ENCODE data around the gene VEGFB. TPM values are rescaled to one million over a fixed set of nuclear protein-coding genes. Genes with fewer than 3 reads are reported as not detected.

Gene VEGFB
- total and polyA plus RNA-seq, 2 donors (not counting 3 experiments of a cell fraction or from before 2014, with no cell fraction given) = 19.3 to 98.1 TPM

DNA sequence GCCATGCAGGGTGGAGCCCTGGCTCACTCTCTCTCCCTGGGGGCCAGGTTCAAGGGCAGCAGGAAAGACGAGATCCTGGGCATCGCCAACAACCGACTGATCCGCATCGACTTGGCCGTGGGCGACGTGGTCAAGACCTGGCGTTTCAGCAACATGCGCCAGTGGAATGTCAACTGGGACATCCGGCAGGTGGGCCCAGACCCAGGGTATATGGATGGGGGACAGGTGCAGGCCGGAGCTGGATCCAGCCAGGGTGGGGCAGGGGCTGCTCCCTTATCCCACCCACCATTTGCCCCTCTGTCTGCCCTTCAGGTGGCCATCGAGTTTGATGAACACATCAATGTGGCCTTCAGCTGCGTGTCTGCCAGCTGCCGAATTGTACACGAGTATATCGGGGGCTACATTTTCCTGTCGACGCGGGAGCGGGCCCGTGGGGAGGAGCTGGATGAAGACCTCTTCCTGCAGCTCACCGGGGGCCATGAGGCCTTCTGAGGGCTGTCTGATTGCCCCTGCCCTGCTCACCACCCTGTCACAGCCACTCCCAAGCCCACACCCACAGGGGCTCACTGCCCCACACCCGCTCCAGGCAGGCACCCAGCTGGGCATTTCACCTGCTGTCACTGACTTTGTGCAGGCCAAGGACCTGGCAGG is 11.3 kb upstream of the VEGFB start:
- Histone ChIP-seq H3K36me3 (ENCODE audit: control insufficient read depth in 2 of 2, extremely low read depth in 1 of 2, insufficient read depth in 2 of 2, low read length in 2 of 2) (peaks cover 0 to 6% of the 10 kb centered on the region in 2 experiments), H3K79me2 (ENCODE audit: control insufficient read depth, insufficient read depth, low read length) (peaks cover 8% of the 10 kb centered on the region), H3K4me1 (ENCODE audit: control insufficient read depth, extremely low read depth, insufficient read depth, low read length) (peaks cover 13% of the 10 kb centered on the region), H2AFZ (ENCODE audit: low read depth, low read length) (no peak overlapping the region), H3K9me1 (replicated peaks; ENCODE audit: control insufficient read depth, extremely low read depth, insufficient read depth, low read length) (no peaks in the 10 kb centered on the region), H3K27ac (ENCODE audit: insufficient read depth, low read depth, low read length) (no peak overlapping the region), H3K4me3 (replicated peaks in 1 of 3; ENCODE audit: insufficient read depth in 1 of 3, low read depth in 1 of 3, low read length in 3 of 3) (no peak overlapping the region), H3K4me2 (ENCODE audit: insufficient read depth, low read length) (no peak overlapping the region), H3K9ac (replicated peaks; ENCODE audit: extremely low read depth, insufficient read depth, low read length) (no peak overlapping the region), H3K9me3 (replicated peaks; ENCODE audit: control insufficient read depth, insufficient read depth, low read length) (no peaks in the 10 kb centered on the region), H4K20me1 (replicated peaks; ENCODE audit: control insufficient read depth, extremely low read depth, insufficient read depth, low read length) (no peaks in the 10 kb centered on the region), H3K27me3 (ENCODE audit: control insufficient read depth in 2 of 2, insufficient read depth in 2 of 2, low read length in 2 of 2) (no peaks in the 10 kb centered on the region)
- BruUV-seq (replicated peaks) = TSS peak; percentile 17
- intact Hi-C loops (cut with micrococcal nuclease) = no loop called here
- no peak for DNase-seq (ENCODE audit: low read depth, low spot score)
- dilution Hi-C loops (cut with MboI; ENCODE audit: extremely low pct_ligation_motif_present, low sequenced_read_pairs) = no loop called here
- ChIA-PET CTCF (interaction anchor here (0.9 to 1.7 kb wide), 5 partner anchors 16 to 81 kb away, joined by 3 to 7 read pairs (median 4); no protein-coding TSS in a partner anchor), POLR2A (no interaction called here)
- FAIRE-seq = no peak
- TF ChIP-seq JUN (IDR thresholded peaks at IDR 0.05; ENCODE audit: borderline replicate concordance, insufficient read depth, insufficient read length, low read depth) (no peak), POLR2A (IDR thresholded peaks at IDR 0.05; ENCODE audit: low read depth, low read length) (no peak), GATA2 (IDR thresholded peaks at IDR 0.05; ENCODE audit: insufficient read depth, insufficient read length, low read depth, low read length) (no peak), MYC (IDR thresholded peaks at IDR 0.05; ENCODE audit: low read depth, low read length) (no peak), FOS (IDR thresholded peaks at IDR 0.05; ENCODE audit: borderline replicate concordance, insufficient read depth, low read length) (no peak), CTCF (IDR thresholded peaks at IDR 0.05; ENCODE audit: extremely low read depth in 1 of 2, insufficient read depth in 1 of 2, low read depth in 1 of 2, low read length in 2 of 2) (no peak), POLR2AphosphoS5 (IDR thresholded peaks at IDR 0.05; ENCODE audit: insufficient read depth, low read depth, low read length) (no peak), EZH2 (IDR thresholded peaks at IDR 0.05; ENCODE audit: borderline replicate concordance, low read depth, low read length, severe bottlenecking) (no peak)
- TF ChIP-seq, protein P1, sequence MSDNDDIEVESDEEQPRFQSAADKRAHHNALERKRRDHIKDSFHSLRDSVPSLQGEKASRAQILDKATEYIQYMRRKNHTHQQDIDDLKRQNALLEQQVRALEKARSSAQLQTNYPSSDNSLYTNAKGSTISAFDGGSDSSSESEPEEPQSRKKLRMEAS (IDR thresholded peaks at IDR 0.05; ENCODE audit: insufficient read depth, insufficient read length) = no peak
